Medulla oblongata (tissue), 1 donor: Measurements from ENCODE around the gene ALLC.
"Not testable (repeated sequence)": the region's sequence is repeated elsewhere in the genome, so short reads cannot be mapped to it uniquely, and the experiment has no call there.

ENCODE experiments used
- DNase-seq: peaks from one replicate; pipeline ENCODE4 v3.0.0-alpha.2; 2015; ENCODE audit errors: extremely low spot score

The ALLC gene

DNA sequence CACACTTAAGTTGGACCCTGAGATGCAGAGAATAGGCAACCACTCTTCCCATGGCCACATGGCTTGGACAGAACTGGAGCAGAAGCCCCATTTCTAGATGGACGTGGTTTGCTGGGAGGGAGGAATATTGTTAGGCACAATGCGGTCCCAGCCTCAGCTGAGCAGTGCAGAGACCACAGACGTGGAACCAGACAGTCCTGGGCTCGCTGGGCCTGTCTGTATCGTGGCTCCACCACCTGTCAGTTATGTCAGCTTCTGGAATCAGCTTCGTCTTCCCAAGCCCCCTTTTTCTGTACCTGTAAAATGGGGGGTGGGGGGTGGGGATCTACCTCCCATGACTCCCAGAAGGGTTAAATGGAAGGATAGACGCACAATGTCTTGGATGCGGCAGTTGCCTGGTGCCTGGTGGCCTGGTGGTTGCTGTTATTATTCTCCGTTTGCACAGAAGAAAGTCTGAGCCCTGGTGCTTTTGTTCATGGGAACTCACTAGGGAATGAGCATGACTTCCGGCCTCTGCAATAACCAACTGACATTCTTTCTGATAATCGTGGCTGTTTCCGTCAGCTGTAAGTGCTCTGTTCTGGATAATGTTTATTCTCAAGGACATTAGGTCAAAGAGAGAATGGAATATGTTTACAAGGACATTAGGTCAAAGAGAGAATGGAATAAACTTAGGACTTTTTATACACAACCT is 31.7 kb upstream of the ALLC start:
- no peak for DNase-seq

DNA sequence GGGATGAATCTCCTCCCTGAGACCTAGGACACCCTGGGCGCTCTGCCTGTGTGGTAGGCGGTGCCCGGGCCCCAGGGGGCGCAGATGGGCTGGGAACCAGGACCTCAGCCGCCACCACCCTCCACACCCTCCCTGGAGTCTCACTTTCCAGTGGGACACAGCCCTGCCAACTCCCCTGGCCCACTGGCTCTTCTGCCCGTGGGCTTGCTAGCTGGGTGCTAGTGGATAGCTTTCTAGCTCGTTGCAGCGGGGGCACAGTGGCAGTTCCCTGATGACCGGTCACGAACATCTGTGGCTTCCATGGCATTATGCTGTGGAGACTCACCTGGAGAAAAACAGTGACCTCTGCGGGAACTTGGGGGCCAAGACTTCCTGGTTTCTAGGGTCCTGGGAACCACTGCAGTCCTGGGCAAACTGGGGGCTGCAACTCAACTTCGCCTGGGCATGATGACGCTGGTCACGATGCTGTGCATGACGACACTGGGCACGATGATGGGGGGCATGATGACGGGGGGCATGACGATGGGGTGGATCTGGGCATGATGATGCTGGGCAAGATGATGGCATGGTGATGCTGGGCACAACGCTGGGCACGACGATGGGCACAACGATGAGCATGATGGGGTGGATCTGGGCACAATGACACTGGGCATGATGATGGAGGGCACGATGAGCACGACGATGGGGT is 31.0 kb upstream of the ALLC start:
- no peak for DNase-seq

DNA sequence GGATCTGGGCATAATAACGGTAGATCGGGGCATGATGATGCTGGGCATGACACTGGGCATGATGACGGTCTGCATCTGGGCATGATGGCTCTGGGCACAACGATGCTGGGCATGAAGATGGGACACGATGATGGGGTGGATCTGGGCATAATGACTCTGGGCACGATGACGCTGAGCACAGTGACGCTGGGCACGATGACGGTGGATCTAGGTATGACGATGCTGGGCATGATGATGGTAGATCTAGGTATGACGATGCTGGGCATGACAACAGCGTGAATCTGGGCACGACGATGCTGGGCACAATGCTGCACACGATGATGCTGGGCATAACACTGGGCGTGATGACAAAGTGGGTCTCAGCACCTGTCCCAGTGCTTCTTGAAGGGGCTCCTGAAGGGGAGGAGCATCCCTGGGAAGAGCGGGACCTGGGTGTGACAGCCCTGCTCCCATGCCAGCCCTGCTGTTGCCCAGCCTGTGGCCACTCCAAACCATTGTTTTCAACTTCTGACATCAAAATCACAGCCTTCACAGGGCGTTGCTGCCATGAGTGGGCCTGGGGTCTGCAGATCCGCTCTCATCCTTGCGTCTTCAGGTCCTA is 30.4 kb upstream of the ALLC start:
- no peak for DNase-seq

DNA sequence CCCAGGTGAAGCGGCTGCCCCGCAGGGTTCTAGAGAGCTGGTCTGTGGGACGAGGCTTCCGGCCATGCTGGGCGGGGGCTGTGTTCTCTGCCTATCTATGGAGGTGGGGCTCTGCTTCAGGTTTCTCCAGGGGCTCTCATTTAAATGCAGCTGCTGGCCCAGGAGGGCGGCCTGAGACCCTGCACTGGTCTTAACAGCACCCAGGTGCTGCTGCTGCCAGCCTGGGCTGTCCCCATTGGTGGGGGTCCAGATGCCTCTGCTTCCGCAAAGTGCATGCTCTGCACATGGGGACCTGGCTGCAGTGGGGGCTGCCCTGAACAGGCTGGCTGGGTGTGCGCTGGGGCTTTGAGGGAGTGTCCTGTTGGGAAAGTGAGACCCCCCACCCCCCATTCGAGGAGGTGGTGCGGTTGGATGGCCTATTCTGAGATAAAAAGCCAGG is 29.7 kb upstream of the ALLC start:
- no peak for DNase-seq

DNA sequence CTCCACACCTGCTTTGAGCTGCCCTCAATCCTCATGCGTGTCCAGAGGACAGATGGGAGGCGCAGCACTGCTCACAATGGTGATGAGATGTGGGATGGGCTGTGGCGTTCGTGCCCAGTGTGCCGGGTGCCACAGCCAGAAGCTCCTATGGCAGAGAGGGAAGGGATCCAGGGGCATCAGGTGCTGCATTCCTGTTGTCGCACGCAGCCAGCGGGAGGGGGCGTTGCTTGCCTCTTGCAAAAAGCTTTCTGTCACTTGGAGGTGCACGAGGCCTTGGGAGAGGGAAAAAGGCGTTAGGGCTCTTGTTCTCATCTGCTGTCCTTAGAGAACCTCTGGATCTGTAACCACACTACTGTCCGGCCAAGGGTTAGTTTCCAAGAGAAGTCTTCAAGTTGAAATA is 29.2 kb upstream of the ALLC start:
- DNase-seq = no peak

DNA sequence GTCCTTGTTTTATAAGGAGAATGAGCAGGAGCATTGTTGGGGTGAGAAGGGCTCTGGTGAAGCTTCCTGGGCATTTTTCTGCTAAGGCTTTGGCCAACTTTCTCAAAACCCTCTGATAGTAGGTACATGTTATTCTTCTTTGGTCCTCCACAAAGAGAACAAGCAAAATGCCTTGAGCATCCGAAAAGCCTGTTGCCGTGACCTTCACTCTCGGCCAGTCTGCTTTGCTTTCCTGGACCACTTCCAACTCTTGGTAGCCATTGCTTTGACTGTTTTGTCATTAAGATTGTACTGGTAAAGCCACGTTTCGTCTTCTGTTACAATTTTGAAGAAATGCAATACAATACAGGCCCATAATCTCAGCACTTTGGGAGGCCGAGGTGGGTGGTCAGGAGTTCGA is 27.4 kb upstream of the ALLC start:
- DNase-seq = no peak

DNA sequence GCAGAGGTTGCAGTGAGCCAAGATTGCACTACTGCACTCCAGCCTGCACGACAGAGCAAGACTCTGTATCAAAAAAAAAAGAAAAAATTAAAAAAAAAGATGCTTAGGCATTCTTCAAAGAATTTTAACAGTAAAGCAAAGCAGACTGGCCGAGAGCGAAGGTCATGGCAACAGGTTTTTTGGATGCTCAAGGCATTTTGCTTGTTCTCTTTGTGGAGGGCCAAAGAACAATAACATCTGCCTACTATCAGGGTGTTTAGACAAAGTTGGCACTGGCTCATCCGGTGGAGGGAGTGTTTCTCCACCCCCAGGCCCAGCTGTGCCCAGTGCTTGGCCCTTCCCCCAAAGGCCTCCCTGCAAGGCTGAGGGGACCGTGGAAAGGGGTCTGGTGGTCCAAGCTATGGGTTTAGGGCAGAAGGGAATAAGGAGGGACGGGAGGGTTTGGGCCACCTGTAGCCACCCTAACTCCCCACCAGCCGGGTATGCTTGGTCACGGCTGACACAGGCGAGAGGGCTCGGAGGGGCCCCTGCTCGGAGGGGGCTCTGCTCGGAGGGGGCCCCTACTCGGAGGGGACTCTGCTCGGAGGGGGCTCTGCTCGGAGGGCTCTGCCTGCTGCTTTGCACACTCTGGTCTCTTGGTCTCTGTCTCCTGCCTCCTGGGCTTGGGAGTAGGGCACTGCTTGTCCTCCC is 26.7 kb upstream of the ALLC start:
- DNase-seq = no peak

DNA sequence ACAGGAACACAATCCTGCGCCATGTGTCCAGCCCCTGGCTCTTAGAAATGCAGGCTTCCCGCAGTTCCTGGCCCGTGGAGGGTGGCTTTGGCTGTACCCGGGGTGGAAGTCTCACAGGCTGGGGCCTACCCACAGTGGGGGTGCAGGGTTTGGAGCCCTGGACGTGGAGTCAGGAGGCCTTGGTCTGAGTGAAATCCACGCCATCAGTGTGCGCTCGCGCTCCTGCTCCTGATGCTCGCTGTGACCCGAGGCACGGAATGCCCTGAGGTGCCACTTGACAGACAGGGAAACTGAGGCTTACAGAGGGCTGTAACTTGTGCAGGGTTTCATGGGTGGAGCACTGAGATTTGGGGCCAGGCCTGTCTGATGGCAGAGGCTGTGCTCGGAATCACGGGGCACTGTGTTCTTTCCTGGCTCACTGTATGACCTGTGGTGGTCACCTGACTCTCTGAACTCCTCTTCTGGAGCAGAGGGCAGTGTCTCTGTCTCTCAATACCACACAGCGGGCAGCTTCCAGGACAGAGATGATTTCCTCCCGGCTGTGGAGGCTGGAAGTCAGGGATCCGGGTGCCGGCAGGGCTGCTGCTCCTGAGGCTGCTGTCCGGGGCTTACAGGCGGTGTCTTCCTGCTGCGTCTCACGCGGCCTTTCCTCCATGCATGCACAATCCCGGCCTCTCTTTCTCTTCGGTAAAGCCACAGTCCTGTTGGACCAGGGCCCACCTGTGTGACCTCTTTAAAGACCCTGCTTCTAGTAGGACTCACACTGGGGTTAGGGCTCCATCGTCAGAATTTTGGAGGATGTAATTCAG is 25.9 kb upstream of the ALLC start:
- no peak for DNase-seq

DNA sequence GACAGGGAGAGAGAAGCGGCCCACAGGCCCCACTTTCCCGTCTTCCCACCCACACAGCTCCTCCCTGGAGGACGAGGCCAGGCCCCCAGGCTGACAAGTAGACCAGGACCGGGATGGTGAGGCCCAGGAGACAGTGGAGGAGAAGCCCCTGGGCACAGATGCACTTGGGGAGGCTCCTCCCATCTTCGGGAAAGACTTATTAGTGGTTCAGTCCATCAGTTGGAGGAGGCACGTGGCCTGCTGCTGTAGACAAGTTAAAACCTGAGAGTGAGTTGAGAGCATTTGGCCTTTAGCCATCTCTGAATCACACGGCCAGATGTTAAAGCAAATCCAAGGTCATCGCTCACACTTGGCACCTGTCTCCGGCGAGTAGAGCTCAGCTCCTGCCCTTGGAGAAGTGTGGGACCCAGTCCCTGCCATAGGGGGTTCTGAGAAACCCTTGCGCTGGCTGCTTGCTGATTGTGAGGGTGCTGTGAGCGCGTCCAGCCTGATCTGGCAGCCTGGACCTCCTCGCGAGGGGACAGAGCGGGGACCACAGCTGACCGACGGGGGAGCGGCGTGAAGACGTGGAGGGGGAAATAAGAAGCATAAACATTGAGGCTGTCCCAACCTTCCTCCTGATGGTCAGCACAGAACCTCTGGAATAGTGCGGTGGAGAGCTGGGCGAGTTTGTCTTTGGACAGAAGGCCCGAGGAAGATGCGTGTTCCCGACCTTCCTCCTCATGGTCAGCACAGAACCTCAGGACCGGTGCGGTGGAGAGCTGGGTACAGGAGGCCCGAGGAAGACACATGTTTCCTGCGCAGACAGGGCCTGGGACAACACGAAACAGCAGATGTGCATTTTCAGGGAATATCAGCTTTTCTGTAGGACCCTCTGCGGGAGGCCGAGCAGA is 24.7 kb upstream of the ALLC start:
- no peak for DNase-seq

DNA sequence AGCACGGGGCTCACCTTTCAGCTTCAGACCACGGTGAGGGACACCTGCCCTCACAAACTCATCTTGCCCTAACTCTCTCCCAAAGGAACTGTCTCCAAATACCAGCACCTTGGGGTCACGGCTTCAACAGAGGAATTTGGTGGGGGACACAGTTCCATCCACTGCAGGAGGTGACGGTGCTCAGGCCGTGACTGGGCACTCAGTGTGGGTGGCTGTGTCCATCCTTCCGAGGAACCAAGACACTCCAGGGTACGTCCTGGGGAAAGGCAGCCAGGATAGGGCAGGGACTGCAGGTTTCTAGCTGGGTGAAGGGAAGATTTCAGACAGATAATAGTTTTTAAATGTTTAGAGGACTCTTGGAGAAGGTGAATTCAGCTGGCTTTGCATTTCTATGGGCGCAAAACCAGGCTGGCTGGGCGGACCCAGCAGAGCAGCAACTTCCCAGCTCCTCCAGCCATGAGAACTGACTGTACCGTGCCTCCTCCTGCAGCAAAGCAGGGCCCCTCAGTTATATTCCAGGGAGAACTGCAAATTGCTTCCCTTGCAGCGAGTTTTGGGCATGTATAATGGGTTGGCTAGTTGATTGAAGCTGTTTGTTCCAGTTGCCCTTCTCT is 23.9 kb upstream of the ALLC start:
- no peak for DNase-seq

DNA sequence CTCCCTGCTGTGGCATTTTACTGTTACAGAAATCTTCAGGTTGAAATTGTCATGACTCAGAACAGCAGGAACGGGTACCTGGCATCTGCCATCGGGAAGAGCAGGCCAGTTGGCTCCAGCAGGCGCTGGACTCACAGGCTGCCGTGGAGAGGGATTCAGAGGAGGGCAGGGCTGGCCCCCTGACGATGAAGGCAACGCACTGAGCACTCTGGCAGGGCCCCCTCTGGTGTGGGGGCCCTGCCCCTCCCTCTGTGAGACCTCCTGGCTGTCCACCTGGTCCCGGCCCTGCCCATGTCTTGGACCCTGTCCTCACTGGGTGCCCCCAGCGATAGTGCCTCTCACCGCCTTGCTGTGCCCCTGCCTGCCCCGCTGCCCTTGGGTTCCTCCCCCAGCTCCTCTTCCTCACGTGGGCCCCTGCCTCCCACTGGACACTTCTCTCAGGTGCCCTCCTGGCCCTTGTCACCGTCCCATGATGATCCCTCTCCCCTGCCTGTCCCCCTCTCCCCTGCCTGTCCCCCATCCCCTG is 23.3 kb upstream of the ALLC start:
- no peak for DNase-seq

DNA sequence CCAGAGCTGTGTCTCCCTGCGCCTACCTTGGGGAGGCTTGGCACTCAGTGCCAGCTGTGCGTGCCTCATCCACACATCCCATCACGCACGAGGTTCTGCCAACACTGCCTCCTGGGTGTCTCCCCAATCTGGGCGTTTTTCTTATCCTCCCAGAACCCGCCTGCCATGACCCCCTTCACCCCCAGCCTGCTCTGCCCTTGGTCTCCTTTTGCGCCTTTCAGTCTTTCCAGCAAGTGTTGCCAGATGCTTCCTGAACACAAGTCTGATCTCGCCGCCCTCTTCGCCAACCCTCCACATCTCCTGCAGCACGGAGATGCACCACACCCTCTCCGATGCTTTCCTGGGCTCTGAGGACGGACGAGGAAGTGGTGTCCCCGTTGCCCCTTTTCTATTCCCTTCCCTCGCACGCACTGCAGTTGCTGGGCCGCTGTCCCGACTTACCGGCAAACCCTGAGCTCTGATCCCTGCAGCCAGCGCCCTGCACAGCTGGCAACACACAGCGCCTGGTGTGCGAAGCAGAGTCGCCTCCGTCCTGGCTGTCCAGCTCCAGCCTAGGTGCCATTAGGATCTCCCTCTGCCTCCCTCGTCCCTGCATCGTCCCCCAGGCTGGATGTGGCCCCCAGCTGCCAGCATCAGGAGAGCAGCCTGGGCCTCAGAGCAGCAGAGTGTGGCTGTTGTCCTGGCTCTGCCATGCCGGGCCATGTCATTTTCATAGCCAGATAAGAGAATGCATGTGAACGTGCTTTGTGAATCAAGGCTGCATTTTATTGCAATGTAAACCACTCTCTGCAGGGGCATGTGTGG is 22.6 kb upstream of the ALLC start:
- no peak for DNase-seq

DNA sequence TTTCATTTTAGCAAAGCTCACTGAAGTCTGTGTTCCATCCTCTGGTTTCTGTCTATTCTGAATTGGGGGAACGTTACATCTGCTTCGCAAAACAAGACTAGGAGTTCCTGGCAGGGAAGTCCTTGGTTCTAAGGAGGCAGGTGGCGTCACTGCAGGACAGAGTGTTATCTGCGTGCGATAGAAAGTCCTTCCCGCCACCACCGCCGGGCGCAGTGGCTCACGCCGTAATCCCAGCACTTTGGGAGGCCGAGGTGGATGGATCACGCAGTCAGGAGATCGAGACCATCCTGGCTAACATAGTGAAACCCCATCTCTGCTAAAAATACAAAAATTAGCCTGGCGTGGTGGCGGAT is 22.0 kb upstream of the ALLC start:
- DNase-seq = not testable (repeated sequence)

DNA sequence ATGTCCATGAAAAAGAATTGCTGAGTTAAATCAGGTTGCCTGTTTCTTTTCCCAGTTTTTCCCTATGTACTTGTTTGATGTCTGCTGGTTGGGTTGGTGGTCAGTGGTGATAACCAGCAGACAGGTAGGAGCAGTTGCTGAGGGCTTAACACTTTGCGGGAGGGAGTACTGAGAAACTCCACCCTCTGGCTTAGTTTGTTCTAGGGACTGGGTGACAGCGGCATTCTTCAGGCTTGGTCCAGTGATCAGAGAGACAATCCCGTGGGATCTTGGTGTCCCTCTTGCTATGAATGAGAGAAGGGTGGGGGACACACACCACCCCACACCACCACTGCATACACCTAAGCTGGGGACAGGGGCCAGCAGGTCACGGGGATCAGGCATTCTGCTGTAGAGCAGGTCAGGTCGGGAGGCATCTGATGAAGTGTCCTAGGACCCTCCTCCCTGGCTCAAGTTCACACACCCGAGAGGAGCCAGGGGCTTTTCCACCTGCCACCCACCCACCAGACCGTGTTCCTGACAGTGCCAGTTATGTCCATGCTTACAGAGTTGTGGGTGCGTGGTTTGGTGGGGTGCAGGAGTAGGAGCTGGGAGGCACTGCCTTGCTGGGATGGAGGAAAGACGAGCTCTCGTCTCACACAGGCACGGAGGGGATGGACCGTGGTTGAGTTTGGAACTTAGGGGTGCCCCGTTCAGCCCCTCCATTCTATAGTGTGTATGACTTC is 21.3 kb upstream of the ALLC start:
- DNase-seq = no peak

DNA sequence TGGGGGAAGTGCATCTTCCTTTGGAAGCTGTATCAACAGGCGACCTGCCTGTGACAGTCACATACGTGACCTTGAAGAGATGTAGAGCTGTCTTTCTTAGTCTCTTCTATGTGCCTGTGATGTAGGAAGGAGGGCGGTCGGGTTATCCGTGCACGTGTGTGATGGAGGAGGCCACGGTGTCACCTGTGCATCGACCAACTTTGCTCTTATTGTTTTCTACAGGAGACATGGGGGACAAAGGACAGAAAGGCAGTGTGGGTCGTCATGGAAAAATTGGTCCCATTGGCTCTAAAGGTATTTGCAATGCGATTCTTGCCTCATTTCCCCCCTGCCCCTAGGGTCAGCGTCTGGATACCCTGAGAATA is 20.7 kb upstream of the ALLC start:
- DNase-seq = no peak

DNA sequence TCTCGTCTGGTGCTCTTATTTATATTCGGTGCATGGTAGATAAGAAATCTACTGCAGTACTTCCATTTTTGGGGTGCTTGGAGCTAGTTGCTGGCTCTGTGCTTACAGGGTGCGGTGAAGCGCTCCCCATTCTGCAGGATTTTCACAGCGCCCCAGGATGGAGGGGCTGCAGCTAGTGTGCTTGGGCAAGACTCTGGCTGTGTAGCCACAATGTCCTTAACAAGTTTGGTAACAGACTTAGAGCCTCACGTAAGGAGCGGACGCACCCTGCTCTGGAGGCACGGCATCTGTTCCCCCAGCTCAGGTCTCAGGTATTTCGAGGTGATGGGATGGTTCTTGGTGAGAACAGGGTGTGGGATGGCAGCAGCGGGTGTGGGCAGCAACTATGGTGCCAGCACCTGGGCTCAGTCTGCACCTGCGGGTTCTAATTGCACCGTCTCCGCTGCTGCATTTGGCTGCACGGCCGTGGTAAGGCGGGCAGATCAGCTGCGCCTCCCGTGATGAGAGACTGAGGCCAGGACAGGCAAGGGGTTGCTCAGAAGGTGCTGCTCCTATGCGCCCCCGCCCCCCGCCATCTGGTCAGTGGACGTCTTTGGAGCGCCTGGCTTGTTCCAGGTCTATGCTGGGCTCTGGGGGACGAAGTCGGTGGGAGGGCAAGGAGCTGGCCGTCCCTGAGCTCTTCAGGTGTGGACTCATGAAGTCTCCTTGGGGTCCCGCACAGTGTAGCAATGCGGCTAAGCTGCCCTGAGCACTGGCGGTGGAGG is 20.1 kb upstream of the ALLC start:
- DNase-seq = no peak

DNA sequence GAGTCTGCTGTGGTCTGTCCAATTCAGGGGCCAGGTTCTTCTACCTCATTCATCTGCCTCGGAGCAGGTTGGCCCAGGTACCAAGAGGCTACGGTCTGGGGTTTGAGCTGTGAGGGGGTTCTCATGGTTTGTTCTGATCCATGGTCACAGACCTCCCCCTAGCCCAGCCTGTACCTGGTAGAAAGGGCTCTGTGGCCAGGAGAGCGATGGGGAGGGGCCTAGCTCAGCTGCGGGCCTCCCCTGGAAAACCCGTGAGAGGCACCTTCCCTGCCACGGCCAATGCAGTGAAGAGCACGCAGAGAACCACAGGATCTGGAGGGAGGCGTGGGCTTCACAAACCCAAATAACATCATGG is 19.6 kb upstream of the ALLC start:
- no peak for DNase-seq

DNA sequence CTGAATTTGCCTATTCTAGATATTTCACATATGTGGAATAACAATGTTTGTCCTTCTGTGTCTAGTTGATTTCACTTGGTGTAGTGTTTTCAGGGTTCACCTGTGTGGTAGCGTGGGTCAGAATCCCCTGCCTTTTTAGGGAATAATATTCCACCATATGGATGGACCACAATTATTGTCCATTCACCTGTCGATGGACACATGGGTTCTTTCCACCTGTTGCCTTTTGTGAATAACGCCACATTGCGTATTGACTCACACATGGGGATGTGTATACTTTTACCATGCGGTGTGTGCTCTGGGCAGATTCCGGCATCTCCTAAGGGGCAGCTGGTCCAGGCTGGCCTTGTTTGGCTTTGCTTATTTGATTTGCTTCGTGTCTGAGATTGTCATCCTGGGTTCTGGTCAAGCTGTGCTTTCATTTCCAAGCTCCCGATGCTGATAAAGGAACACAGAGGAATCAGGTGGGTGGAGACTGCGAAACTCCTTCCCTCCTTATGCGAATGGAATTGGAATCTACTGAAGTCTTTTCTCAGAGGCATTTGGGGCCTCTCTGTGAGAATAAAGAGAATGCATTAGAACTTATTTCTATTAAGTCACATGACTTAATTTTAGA is 18.9 kb upstream of the ALLC start:
- no peak for DNase-seq
